Suprapubic skin (tissue), 4 donors: ENCODE results near the gene ACOT11. TPM values are rescaled to one million over a fixed set of nuclear protein-coding genes. Genes with fewer than 3 reads are reported as not detected.

Source experiments
- DNase-seq, 2 donors: peaks; one replicate each; pipeline ENCODE4 v3.0.0-alpha.2; 2019; ENCODE audit warnings: low spot score in 2 of 2
- H3K27ac ChIP-seq: fragments of 200-600 bp; sonication (generic); one replicate; pipeline ENCODE4 v1.5.1; 2019
- H3K27me3 ChIP-seq: fragments of 200-600 bp; sonication (generic); one replicate; pipeline ENCODE4 v1.5.1; 2019
- H3K36me3 ChIP-seq: fragments of 200-600 bp; sonication (generic); one replicate; pipeline ENCODE4 v1.5.1; 2019
- H3K4me1 ChIP-seq: fragments of 200-600 bp; sonication (generic); one replicate; pipeline ENCODE4 v1.5.1; 2019
- H3K4me3 ChIP-seq: fragments of 200-600 bp; sonication (generic); one replicate; pipeline ENCODE4 v1.5.1; 2019; ENCODE audit warnings: mild to moderate bottlenecking
- H3K9me3 ChIP-seq: fragments of 200-600 bp; sonication (generic); one replicate; pipeline ENCODE4 v1.5.1; 2019
- CTCF ChIP-seq, 2 donors: fragments of 200-600 bp in 1 of 2; fragments of 450-650 bp in 1 of 2; sonication (generic) in 1 of 2; IDR thresholded peaks; one replicate each; pipeline ENCODE4 v1.5.1; 2016 to 2019; ENCODE audit warnings: antibody characterized with exemption in 2 of 2, mild to moderate bottlenecking in 1 of 2, moderate library complexity in 1 of 2
- EP300 ChIP-seq: sonication (generic); formaldehyde crosslinking; IDR thresholded peaks from one replicate; pipeline ENCODE4 v1.6.1; 2017; ENCODE audit warnings: antibody characterized with exemption
- POLR2A ChIP-seq, 2 donors: fragments of 450-650 bp; IDR thresholded peaks; one replicate each; pipeline ENCODE4 v1.6.1; 2017; ENCODE audit warnings: antibody characterized with exemption in 2 of 2, mild to moderate bottlenecking in 2 of 2, moderate library complexity in 2 of 2
- POLR2AphosphoS5 ChIP-seq, 3 donors: sonication (generic); formaldehyde crosslinking; IDR thresholded peaks; one replicate each; pipeline ENCODE4 v1.6.1; 2017; ENCODE audit warnings: antibody characterized with exemption in 3 of 3
- WGBS: methylation state at CpG from one replicate; pipeline ENCODE4 v1.1.5; 2018; 5-methylcytosine and 5-hydroxymethylcytosine counted together
- total RNA-seq, 4 donors: library from RNA; depleted of rRNA; stranded (reverse); fragments of >200 nt; gene quantifications; one replicate each; pipeline ENCODE4 v1.1.0, GENCODE V29; 2016

The ACOT11 gene
- total RNA-seq, 4 donors from 2014 or later, result 4.7 to 8.5 (median 6.9) TPM

GRCh38 chr1:54600947-54601721, 53.1 kb downstream of the ACOT11 start:
- 82% methylated on average over 16 of the region's 21 CpGs for WGBS
- DNase-seq, result no peak
- TF ChIP-seq POLR2AphosphoS5 (IDR thresholded peaks at IDR 0.05) (no peak), CTCF (IDR thresholded peaks at IDR 0.05) (no peak), EP300 (no peak), POLR2A (IDR thresholded peaks at IDR 0.05) (no peak)
- H3K4me1 ChIP-seq, result no peaks in the 10 kb centered on the region
- peaks cover 2% of the 10 kb centered on the region for H3K36me3 ChIP-seq
- H3K9me3 ChIP-seq, result no peaks in the 10 kb centered on the region
- no peaks in the 10 kb centered on the region for H3K27me3 ChIP-seq
- no peak overlapping the region for H3K27ac ChIP-seq
- no peak overlapping the region for H3K4me3 ChIP-seq

DNA sequence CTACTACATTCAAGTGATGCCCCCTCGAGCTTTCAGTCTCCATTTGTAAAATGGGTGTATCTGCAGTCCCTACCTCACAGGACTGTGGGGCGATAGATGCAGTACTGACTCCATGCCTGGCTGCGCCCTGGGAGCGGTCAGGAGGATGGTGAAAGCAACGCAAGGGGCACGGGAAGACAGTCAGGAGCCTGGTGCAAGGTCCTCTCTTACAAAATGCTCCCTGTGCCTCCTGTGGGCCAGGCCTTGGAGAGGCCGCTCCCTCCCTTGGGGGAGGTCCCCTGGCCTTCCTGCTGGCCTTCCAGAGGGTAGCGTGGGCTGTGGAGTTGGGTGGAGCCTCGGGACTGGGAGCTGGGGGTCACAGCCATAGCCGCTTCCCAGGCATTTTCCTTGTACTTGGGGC, 53.7 kb downstream of the ACOT11 start:
- no peaks in the 10 kb centered on the region for H3K4me1 ChIP-seq
- no peak for TF ChIP-seq POLR2A (IDR thresholded peaks at IDR 0.05)
- no peak for TF ChIP-seq POLR2AphosphoS5 (IDR thresholded peaks at IDR 0.05)
- no peak for TF ChIP-seq EP300
- no peak for TF ChIP-seq CTCF (IDR thresholded peaks at IDR 0.05)
- WGBS, result 90% methylated on average over 10 of the region's 10 CpGs
- no peak overlapping the region for H3K4me3 ChIP-seq
- H3K36me3 ChIP-seq, result peaks cover 2% of the 10 kb centered on the region
- no peak overlapping the region for H3K27ac ChIP-seq
- no peaks in the 10 kb centered on the region for H3K27me3 ChIP-seq
- no peaks in the 10 kb centered on the region for H3K9me3 ChIP-seq
- DNase-seq, result no peak

DNA sequence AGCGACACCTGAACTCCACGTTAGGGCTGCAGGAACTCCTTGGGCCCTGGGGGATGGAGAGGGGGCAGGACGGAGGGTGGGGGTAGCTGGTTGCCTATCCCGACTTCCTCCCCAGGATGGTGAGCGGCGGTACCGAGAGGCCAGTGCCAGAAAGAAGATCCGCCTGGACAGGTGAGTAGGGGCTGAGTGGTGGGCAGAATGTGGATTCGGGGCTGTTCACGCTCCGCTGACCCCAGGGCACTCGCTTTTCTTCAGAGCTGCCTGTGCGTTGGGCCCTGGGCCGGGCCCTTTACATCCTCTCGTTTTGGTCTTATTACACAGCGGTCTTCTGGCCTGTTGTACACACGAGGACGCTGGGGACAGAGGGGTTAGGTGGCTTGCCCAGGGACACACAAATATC, 54.5 kb downstream of the ACOT11 start:
- Histone ChIP-seq H3K36me3 (peaks cover 2% of the 10 kb centered on the region), H3K27me3 (no peaks in the 10 kb centered on the region), H3K27ac (no peak overlapping the region), H3K4me1 (no peaks in the 10 kb centered on the region), H3K9me3 (no peaks in the 10 kb centered on the region), H3K4me3 (no peak overlapping the region)
- TF ChIP-seq POLR2AphosphoS5 (IDR thresholded peaks at IDR 0.05), result no peak
- TF ChIP-seq POLR2A (IDR thresholded peaks at IDR 0.05), result no peak
- no peak for TF ChIP-seq CTCF (IDR thresholded peaks at IDR 0.05)
- no peak for TF ChIP-seq EP300
- DNase-seq, result no peak
- 88% methylated on average over 18 of the region's 18 CpGs for WGBS

GRCh38 chr1:54603241-54603640, 55.2 kb downstream of the ACOT11 start:
- Histone ChIP-seq H3K4me3 (no peak overlapping the region), H3K4me1 (no peaks in the 10 kb centered on the region), H3K36me3 (peaks cover 2% of the 10 kb centered on the region), H3K9me3 (no peaks in the 10 kb centered on the region), H3K27me3 (no peaks in the 10 kb centered on the region), H3K27ac (no peak overlapping the region)
- DNase-seq, result no peak
- TF ChIP-seq CTCF (IDR thresholded peaks at IDR 0.05) (no peak), EP300 (no peak), POLR2A (IDR thresholded peaks at IDR 0.05) (no peak), POLR2AphosphoS5 (IDR thresholded peaks at IDR 0.05) (no peak)
- WGBS, result 81% methylated on average over 4 of the region's 6 CpGs

- TF ChIP-seq POLR2A (IDR thresholded peaks at IDR 0.05) (no peak), CTCF (IDR thresholded peaks at IDR 0.05) (no peak)
- WGBS, result 68% methylated on average over 5 of the region's 7 CpGs
- Histone ChIP-seq H3K27ac (no peak overlapping the region), H3K4me1 (no peaks in the 10 kb centered on the region), H3K36me3 (peaks cover 2% of the 10 kb centered on the region), H3K9me3 (no peaks in the 10 kb centered on the region), H3K27me3 (no peaks in the 10 kb centered on the region), H3K4me3 (no peak overlapping the region)
- DNase-seq, result no peak
Observed at GRCh38 chr1:54604051-54604450, 56.0 kb downstream of the ACOT11 start.
